Measurements from ENCODE around the gene SLC1A1. TPM values are rescaled to one million over a fixed set of nuclear protein-coding genes. Genes with fewer than 3 reads are reported as not detected.

The SLC1A1 gene
- total and polyA plus RNA-seq, 4 donors: 0.33 to 86.0 (median 33.2) TPM

- no peak for TF ChIP-seq ZBTB33 (IDR thresholded peaks at IDR 0.05)
These were observed 69.3 kb downstream of the SLC1A1 start (continued) for GRCh38 chr9:4559261-4560182.

GRCh38 chr9:4563105-4563504 is 72.8 kb downstream of the SLC1A1 start:
- Histone ChIP-seq H3K9ac (ENCODE audit: low read depth in 1 of 2, low read length in 2 of 2) (no peak overlapping the region), H3K36me3 (ENCODE audit: control insufficient read depth in 4 of 4, insufficient read depth in 3 of 4, low read depth in 1 of 4, low read length in 3 of 4) (peaks cover 2 to 32% (median 22%) of the 10 kb centered on the region in 4 donors), H3K4me3 (ENCODE audit: low read depth in 1 of 3, low read length in 3 of 3) (no peak overlapping the region), H3K27me3 (ENCODE audit: control insufficient read depth in 4 of 4, insufficient read depth in 4 of 4, low read length in 3 of 4) (no peaks in the 10 kb centered on the region), H3K9me3 (ENCODE audit: control insufficient read depth in 4 of 4, low read length in 3 of 4) (no peaks in the 10 kb centered on the region), H3K27ac (ENCODE audit: low read depth in 1 of 2, low read length in 2 of 2) (no peak overlapping the region), H3K4me1 (ENCODE audit: control insufficient read depth in 4 of 4, insufficient read depth in 4 of 4, low read length in 3 of 4) (no peaks in the 10 kb centered on the region)
- WGBS: 74% methylated on average over 2 of the region's 2 CpGs
- TF ChIP-seq GABPA (IDR thresholded peaks at IDR 0.05 in 1 of 2, conservative IDR thresholded peaks at IDR 0.05 in 1 of 2) (no peak), HNF4A (conservative IDR thresholded peaks at IDR 0.05) (no peak), MAX (IDR thresholded peaks at IDR 0.05) (no peak), YY1 (IDR thresholded peaks at IDR 0.05) (no peak), SP1 (IDR thresholded peaks at IDR 0.05) (no peak), REST (IDR thresholded peaks at IDR 0.05) (no peak), RAD21 (IDR thresholded peaks at IDR 0.05) (no peak), NR2F2 (IDR thresholded peaks at IDR 0.05) (no peak), FOXA1 (IDR thresholded peaks at IDR 0.05) (no peak), CTCF (IDR thresholded peaks at IDR 0.05; ENCODE audit: low read depth, low read length, missing input control) (no peak), EGR1 (IDR thresholded peaks at IDR 0.05; ENCODE audit: low read depth in 2 of 2) (no peak), ZBTB33 (IDR thresholded peaks at IDR 0.05) (no peak), FOXA2 (IDR thresholded peaks at IDR 0.05) (no peak), JUND (IDR thresholded peaks at IDR 0.05) (no peak), RXRA (IDR thresholded peaks at IDR 0.05) (no peak), HNF4G (IDR thresholded peaks at IDR 0.05) (no peak), TAF1 (conservative IDR thresholded peaks at IDR 0.05) (no peak)
- no peak for DNase-seq (ENCODE audit: low spot score)
